ENCODE measurements around the gene KCNV2.

DNA sequence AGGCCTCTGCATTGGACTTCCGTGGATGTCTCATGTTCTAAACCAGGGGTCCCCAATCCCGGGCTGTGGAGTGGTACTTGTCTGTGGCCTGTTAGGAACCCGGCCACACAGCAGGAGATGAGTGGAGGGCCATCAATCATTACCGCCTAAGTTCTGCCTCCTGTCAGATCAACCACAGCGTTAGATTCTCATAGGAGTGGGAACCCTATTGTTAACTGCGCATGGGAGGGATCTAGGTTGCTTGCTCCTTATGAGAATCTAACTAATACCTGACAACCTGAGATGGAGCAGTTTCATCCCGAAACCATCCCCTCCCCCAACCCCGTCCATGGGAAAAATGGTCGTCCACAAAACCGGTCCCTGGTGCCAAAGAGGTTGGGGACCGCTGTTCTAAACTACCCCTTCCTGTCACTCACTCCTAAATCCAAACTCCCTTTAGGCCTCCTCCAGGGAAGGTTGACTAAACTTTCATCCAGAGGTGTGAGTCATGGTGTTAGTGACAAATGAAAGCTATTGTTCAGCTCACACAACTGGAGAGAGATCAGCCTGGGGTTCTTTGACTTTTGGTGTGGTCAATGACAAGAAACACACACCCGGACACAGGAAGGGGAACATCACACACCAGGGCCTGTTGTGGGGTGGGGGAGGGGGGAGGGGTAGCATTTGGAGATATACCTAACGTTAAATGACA, 9.5 kb downstream of the KCNV2 start:
- no peak for TF ChIP-seq POLR2A (IDR thresholded peaks at IDR 0.05)
- TF ChIP-seq, protein P1, sequence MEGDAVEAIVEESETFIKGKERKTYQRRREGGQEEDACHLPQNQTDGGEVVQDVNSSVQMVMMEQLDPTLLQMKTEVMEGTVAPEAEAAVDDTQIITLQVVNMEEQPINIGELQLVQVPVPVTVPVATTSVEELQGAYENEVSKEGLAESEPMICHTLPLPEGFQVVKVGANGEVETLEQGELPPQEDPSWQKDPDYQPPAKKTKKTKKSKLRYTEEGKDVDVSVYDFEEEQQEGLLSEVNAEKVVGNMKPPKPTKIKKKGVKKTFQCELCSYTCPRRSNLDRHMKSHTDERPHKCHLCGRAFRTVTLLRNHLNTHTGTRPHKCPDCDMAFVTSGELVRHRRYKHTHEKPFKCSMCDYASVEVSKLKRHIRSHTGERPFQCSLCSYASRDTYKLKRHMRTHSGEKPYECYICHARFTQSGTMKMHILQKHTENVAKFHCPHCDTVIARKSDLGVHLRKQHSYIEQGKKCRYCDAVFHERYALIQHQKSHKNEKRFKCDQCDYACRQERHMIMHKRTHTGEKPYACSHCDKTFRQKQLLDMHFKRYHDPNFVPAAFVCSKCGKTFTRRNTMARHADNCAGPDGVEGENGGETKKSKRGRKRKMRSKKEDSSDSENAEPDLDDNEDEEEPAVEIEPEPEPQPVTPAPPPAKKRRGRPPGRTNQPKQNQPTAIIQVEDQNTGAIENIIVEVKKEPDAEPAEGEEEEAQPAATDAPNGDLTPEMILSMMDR (IDR thresholded peaks at IDR 0.05): no peak
